Type B pancreatic cell (in vitro differentiated cells): ENCODE results near the gene DPT. TPM values are rescaled to one million over a fixed set of nuclear protein-coding genes. Genes with fewer than 3 reads are reported as not detected.

ENCODE experiments used
- DNase-seq: peaks from one replicate; pipeline ENCODE4 v3.0.0; 2021; ENCODE audit warnings: mixed read lengths; ENCODE audit not compliant: unreplicated experiment; ENCODE audit errors: extremely low spot score
- H3K27ac Mint-ChIP-seq: 2 replicates; pipeline ENCODE4 v1.8.0; 2021; ENCODE audit warnings: mild to moderate bottlenecking, mixed read lengths
- H3K27me3 Mint-ChIP-seq: 2 replicates; pipeline ENCODE4 v1.8.0; 2021; ENCODE audit warnings: mixed read lengths
- H3K36me3 Mint-ChIP-seq: 2 replicates; pipeline ENCODE4 v1.8.0; 2021; ENCODE audit warnings: mixed read lengths
- H3K4me1 Mint-ChIP-seq: one replicate; pipeline ENCODE4 v1.8.0; 2021; ENCODE audit warnings: mixed read lengths; ENCODE audit not compliant: unreplicated experiment
- H3K4me3 Mint-ChIP-seq: 2 replicates; pipeline ENCODE4 v1.8.0; 2021; ENCODE audit warnings: mild to moderate bottlenecking, mixed read lengths
- H3K9me3 Mint-ChIP-seq: 2 replicates; pipeline ENCODE4 v1.8.0; 2021; ENCODE audit warnings: mixed read lengths
- total RNA-seq: library from RNA; stranded (reverse); gene quantifications from 2 replicates; pipeline ENCODE4 v1.2.1, GENCODE V29; 2021; ENCODE audit warnings: low replicate concordance
- TF ChIP-seq, protein P1 (sequence below): fragments of 200-600 bp; sonication (generic); conservative IDR thresholded peaks from 2 replicates; pipeline ENCODE4 v1.5.0; 2021; ENCODE audit warnings: antibody characterized with exemption, mild to moderate bottlenecking

DPT gene
- total RNA-seq, 1 donor from 2014 or later: 0.22 TPM

- no peak for DNase-seq
- no peak overlapping the region for H3K27ac Mint-ChIP-seq
- no peaks in the 10 kb centered on the region for H3K36me3 Mint-ChIP-seq
- H3K27me3 Mint-ChIP-seq: no peaks in the 10 kb centered on the region
- no peak overlapping the region for H3K4me3 Mint-ChIP-seq
- peaks cover 12% of the 10 kb centered on the region for H3K4me1 Mint-ChIP-seq
- TF ChIP-seq, protein P1, sequence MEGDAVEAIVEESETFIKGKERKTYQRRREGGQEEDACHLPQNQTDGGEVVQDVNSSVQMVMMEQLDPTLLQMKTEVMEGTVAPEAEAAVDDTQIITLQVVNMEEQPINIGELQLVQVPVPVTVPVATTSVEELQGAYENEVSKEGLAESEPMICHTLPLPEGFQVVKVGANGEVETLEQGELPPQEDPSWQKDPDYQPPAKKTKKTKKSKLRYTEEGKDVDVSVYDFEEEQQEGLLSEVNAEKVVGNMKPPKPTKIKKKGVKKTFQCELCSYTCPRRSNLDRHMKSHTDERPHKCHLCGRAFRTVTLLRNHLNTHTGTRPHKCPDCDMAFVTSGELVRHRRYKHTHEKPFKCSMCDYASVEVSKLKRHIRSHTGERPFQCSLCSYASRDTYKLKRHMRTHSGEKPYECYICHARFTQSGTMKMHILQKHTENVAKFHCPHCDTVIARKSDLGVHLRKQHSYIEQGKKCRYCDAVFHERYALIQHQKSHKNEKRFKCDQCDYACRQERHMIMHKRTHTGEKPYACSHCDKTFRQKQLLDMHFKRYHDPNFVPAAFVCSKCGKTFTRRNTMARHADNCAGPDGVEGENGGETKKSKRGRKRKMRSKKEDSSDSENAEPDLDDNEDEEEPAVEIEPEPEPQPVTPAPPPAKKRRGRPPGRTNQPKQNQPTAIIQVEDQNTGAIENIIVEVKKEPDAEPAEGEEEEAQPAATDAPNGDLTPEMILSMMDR: no peak
- peaks cover 5% of the 10 kb centered on the region for H3K9me3 Mint-ChIP-seq
Observed at GRCh38 chr1:168683871-168684270, 45.1 kb downstream of the DPT start.

DNA sequence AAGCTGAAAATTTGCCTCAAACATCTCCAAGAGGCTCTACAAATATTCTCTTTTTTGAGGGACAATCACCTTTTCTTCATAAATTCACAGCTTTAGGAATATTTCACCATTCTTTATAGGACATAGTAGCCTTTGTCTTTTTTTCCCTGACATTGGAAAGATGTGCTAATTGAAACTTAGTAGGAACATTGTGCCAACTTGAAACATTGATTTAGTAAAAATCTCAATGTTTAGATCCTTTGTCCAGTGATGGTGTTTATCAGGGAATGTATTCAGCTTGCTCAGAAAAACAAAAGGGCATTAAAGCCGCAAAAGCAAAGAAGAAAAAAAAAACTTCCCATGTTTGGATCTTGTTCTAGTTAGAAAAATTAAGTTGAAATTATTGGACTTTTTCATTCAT, 52.1 kb downstream of the DPT start:
- Mint-ChIP-seq H3K4me3 (no peak overlapping the region), H3K27ac (no peak overlapping the region), H3K36me3 (no peaks in the 10 kb centered on the region), H3K27me3 (no peaks in the 10 kb centered on the region), H3K4me1 (peaks cover 8% of the 10 kb centered on the region), H3K9me3 (peaks cover 2% of the 10 kb centered on the region)
- DNase-seq: no peak
- TF ChIP-seq, protein P1: no peak

DNA sequence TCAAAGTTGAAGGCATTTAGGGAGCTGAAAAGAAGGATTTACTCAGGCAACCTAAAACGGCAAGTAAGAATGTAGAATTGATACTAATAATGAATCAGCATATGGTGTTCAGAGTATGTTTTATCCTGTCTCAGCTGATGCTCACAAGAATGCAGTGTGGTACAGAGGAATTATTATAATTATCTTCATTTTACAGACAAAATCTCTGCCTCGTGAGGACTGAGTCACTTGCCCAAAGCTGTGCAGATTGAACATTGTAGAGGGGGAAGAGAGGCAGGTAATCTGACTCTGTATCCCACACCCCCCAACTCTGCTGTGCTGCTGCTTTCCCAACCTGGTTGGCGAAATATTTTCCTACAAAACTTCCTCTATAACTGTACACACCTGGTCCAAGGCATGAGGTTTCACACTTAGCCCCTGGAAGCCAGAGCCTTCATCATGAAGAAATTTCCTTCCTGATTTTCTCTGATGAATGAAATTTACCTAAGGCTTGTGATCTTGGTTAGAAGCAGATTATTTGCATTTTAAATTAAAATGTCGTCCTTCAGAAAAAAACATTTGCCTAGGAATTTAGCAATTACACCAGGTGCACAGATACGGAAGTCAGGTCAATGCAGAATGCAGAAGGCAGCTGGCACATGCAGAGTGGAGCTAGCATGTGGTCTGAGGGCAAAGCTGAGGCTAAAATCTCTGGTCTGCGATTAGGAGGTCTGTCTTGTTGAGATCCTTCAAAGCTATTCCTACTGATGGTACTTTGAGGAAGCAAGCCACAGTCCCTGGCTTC, 52.8 kb downstream of the DPT start:
- H3K36me3 Mint-ChIP-seq: no peaks in the 10 kb centered on the region
- H3K4me1 Mint-ChIP-seq: peaks cover 8% of the 10 kb centered on the region
- peaks cover 3% of the 10 kb centered on the region for H3K9me3 Mint-ChIP-seq
- DNase-seq: no peak
- no peak overlapping the region for H3K4me3 Mint-ChIP-seq
- H3K27ac Mint-ChIP-seq: no peak overlapping the region
- no peaks in the 10 kb centered on the region for H3K27me3 Mint-ChIP-seq
- TF ChIP-seq, protein P1: no peak

DNA sequence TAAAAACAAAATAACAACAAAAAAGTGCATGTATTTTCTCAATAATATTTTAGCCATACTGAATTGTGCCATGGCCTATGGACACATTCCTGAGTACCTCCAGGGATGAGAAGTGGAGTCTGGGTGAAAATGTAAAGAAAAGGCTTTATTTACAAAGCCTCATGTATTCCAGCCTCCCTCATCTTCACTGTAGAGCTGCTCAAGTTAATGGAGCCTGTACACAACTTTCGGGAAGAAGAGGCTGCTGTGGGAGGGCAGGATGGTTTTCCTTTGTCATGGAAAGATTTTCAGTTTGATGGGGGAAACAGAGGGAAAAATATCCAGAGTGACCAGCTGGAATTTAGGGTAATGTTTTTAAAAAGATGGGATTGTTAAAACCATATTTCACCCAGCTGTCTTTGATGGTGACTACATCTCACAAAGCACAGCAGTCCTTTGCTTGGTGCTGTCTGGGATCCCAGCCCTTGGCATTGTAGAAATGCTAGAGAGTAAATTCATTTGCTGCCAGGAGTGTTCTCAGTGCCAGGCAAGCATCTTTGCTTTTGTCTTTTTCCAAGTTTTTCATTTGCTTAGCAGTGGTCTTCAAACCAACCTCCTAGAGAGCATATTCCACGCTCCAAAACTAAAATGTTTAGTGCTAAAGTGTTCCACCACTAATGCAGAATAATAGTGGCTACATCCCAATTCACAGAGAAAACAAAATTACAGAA, 54.9 kb downstream of the DPT start:
- Mint-ChIP-seq H3K9me3 (peaks cover 7% of the 10 kb centered on the region), H3K27ac (no peak overlapping the region), H3K4me3 (no peak overlapping the region), H3K4me1 (peaks cover 8% of the 10 kb centered on the region), H3K27me3 (no peaks in the 10 kb centered on the region), H3K36me3 (no peaks in the 10 kb centered on the region)
- TF ChIP-seq, protein P1: no peak
- DNase-seq: no peak

GRCh38 chr1:168672278-168672677, 56.7 kb downstream of the DPT start:
- no peak overlapping the region for H3K4me3 Mint-ChIP-seq
- peaks cover 8% of the 10 kb centered on the region for H3K4me1 Mint-ChIP-seq
- H3K27ac Mint-ChIP-seq: no peak overlapping the region

More at GRCh38 chr1:168672278-168672677, 56.7 kb downstream of the DPT start:
- DNase-seq: no peak
- no peaks in the 10 kb centered on the region for H3K27me3 Mint-ChIP-seq
- H3K9me3 Mint-ChIP-seq: peaks cover 7% of the 10 kb centered on the region
- TF ChIP-seq, protein P1: no peak
- H3K36me3 Mint-ChIP-seq: no peaks in the 10 kb centered on the region
